Posterior cingulate gyrus (tissue), 11 donors: Measurements from ENCODE around the gene ZBTB44.
"Not testable (repeated sequence)": the region's sequence is repeated elsewhere in the genome, so short reads cannot be mapped to it uniquely, and the experiment has no call there.

Source experiments
- DNase-seq, 10 donors: peaks; one replicate each; pipeline versions ENCODE4 v3.0.0 to v3.0.0-alpha.2; 2020 to 2021; ENCODE audit warnings: mixed read lengths in 3 of 10
- intact Hi-C: fragments of 100-400 bp; cut with DNase I; formaldehyde crosslinking; loops from one replicate; pipeline ENCODE4 v1.15.1; 2023

Gene ZBTB44

DNA sequence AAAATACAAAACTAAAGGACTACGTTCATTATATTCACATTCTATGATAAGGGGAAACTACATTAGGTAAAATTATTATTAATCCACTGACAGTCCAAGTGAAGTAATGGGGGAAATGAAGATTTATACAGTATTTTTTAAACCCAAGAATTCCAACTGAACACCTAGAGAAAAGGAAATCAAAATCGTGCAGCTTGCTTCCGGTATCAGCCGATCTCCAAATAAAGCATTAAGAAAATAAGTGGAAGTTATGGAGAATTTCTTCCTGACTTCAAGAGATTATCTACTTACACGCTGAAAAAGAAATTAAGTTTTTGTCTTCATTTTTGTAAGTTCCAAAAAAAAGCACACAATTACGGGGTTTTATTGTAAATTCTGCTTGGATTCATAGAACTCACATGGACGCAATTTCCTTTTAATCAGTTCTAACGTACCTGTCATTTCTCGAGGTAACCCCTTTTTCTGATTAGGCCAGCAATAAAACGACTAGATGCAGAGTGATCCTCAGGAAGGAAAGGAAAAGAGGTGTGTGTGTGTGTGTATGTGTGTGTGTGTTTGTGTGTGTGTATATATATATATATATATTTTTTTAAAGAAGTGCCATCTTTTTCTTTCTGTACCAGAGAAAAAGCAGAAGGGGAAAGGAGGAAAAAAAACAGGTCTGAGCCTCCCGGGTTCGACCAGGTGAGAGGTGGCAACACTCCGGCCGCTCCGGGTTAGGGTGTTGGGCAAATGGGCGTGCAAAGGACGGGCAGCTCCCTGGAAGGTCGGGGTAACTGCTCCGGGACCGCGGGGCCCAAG lies 1.1 kb downstream of the ZBTB44 start:
- intact Hi-C loops: loop anchor here (2.0 to 10.0 kb wide), 3 partner anchors 99 to 311 kb away; partner anchors contain the start of genes ADAMTS8 and PRDM10
- DNase-seq: no peak

DNA sequence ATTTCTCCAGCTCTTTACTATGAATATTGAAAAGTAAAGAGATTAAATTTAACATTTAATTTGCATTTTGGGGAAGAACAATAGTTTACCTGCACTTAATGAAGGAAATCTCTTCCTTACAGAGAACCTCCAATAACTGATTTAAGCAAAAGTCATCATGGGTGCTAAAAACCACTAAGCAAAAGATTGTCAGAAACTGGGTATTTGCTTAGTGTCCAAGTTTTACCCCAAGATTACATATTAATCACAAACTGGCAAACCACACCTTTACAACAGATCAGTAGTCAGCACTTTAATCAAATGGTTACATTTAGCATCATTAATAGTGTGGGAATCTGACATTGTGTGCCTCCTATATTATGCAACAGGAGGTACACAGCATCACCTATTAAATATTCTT lies 2.7 kb downstream of the ZBTB44 start:
- DNase-seq: no peak
- intact Hi-C loops: loop anchor here (2.0 to 10.0 kb wide), 3 partner anchors 97 to 310 kb away; partner anchors contain the start of genes ADAMTS8 and PRDM10

DNA sequence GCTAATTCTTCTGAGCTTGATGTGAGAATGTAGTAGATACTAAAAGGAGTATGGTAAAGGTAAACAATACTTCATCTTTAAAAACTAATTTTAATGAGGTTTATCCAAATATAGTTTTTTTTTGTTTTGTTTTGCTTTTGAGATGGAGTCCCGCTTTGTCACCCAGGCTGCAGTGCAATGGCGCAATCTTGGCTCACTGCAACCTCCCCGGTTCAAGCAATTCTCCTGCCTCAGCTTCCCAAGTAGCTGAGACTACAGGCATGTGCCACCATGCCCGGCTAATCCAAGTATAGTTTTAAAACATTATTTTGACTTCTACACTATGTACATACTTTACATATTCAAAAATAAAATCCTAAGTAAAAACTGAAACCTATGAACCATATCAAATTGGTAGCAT lies 4.1 kb downstream of the ZBTB44 start:
- intact Hi-C loops: loop anchor here (5.0 to 10.0 kb wide), 2 partner anchors 96 to 308 kb away; partner anchors contain the start of gene PRDM10
- DNase-seq: no peak

DNA sequence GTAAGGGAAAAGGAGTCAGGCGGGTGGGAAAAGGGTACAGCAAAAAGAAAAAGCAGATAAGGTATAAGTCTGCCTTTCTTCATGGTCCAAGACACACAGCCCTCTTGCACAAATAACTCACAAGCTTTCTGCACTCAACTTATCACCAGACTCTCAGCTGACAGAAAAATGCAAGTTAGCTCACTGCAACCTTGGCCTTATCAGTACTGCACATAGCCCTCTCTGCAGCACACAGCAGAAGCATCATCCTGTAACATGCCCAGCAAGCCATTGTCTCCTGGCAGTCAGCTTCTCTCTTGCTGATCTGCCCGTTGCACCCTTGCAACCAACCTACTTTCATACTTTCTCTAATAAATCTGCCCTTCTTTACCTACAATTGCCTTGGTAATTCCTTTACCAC lies 5.8 kb downstream of the ZBTB44 start:
- intact Hi-C loops: no loop called here
- no peak for DNase-seq

DNA sequence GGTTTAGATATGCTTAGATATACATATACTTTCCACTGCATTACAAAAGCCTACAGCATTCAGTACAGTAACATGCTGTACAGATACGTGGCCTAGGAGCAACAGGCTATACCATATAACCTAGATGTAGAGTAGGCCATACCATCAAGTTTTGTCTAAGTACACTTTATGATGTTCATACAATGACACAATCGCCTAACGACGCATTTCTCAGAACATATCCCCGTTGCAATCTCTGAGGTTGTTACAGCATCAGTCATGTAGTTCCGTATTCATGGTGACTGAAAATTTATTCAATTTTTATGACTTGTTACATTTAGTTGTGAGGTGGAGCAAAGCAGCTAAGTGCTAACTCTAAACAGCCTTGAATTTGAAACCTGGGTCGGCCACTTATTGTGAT lies 6.7 kb downstream of the ZBTB44 start:
- DNase-seq: no peak
- intact Hi-C loops: no loop called here

DNA sequence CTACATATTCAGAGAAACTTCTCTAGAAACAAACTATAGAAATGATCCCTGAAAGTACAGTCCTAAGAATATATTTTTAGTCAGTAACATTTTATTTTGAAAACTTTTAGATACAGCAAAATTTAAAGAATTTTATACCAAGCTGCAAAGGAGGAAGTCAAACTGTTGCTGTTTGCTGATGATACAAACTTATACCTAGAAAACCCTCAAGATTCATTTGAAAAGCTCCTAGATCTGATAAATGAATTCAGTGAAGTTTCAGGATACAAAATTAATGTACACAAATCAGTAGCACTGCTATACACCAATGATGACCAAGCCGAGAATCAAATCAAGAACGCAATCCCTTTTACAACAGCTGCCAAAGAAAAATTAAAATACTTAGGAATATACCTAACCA lies 10.1 kb downstream of the ZBTB44 start:
- intact Hi-C loops: no loop called here
- DNase-seq: no peak

DNA sequence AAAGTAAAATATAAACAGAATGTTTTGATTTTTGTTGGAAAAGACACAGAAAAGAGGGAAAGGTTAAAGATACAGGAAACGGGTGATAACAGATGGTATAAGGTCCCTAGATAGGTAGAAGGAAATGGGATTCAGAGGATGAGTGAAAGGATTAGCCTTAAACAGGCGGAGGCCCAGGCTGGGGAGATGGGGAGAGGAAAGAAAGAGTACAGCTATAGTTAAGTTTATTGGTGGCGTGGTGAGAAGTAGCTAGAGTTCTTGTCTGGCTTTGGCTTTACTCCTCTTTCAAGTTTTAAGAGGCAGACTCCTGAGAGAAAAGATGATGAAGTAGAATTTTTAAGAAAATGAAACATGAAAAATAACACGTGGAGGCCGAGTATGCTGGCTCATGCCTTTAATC lies 13.7 kb downstream of the ZBTB44 start:
- DNase-seq: no peak
- intact Hi-C loops: no loop called here

DNA sequence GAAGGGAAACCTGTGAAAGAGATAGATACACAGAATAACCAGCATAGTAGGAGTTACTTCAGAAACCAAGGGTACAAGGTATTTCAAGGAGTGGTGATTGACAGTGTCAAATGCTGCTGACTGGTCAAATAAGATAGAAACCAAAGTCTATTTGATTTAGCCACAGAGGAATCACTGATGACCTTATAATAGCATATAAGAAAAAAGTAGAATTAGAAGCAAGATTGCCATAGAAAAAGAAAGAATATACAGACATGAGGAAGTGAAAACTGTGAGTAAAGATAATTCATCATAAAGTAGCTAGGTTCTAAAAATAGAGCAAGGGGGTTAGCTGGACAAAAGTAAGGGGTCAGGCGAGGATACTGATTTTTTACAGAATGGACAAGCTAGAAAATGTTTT lies 14.2 kb downstream of the ZBTB44 start:
- intact Hi-C loops: no loop called here
- DNase-seq: no peak

DNA sequence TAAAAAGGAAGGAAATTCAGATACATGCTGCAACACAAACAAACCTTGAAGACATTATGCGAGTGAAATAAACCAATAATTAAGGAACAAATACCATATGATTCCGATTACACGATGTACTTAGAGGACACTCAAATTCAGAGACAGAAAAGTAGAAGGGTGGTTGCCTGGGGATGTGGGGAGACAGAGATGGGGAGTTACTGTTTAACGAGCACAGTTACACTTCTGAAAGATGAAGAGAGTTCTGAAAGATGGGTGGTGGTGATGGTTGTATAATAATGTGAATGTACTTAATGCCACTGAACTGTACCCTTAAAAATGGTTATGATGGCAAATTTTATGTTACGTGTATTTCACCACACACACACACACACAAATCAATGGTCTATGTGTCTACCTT lies 14.7 kb downstream of the ZBTB44 start:
- DNase-seq: no peak
- intact Hi-C loops: no loop called here

DNA sequence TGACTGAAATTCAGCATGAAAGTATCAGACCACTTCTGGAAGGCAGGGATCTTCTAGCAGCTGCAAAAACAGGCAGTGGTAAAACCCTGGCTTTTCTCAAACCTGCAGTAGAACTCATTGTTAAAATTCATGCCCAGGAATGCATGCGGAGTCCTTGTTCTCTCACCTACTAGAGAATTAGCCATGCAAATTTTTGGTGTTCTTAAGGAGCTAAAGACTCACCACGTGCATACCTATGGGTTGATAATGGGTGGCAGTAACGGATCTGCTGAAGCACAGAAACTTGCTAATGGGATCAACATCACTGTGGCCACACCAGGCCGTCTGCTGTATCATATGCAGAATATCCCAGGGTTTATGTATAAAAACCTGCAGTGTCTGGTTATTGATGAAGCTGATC lies 19.1 kb downstream of the ZBTB44 start:
- DNase-seq: no peak
- intact Hi-C loops: no loop called here

DNA sequence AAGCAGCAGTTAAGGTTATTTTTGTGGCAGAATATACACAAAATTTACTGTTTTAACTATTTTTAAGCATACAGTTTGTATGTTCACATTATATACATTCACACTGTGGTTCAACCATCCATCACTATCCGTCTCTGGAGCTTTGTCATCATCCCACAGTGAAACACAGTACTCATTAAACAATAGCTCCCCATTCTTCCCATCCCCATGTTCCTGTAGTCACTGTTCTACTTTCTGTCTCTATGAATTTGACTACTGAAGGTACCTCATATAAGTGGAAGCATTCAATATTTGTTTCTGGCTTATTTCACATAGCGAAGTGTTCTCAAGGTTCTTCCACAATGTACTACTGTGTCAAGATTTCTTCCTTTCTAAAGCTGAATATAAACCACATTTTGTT lies 32.6 kb downstream of the ZBTB44 start:
- no peak for DNase-seq
- intact Hi-C loops: no loop called here

DNA sequence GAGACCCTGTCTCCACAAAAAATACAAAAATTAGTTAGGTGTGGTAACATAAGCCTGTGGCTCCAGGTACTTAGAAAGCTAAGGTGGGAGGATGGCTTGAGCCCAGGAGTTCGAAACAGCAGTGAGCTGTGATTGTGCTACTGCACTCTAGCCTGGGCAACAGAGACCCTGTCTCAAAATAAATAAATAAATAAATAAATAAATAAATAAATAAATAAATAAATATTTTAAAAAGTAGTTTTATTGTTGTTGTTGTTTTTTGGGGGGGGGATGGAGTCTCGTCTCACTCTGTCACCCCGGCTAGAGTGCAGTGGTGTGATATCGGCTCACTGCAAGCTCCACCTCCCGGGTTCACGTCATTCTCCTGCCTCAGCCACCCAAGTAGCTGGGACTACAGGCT lies 33.4 kb downstream of the ZBTB44 start:
- DNase-seq, intact Hi-C loops: not testable (repeated sequence)

DNA sequence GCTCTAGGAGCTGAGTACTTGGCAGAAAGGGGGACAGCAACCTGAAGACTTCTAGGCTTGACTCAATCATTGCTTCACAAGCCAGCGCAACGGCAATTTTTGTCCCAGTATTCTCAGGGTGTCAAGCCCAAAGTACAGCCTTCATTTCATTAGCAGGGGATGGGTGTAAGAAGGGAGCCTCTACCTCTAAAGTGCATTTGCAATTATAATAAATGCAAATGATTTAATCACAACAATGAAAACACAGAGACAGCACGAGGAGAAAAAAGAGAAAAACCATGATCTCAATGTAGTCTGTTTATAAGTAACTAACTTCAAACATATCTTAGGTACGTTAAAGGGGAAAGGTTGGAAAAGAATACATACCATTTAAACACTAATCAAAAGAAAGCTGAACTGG lies 34.7 kb downstream of the ZBTB44 start:
- intact Hi-C loops: no loop called here
- DNase-seq: no peak

DNA sequence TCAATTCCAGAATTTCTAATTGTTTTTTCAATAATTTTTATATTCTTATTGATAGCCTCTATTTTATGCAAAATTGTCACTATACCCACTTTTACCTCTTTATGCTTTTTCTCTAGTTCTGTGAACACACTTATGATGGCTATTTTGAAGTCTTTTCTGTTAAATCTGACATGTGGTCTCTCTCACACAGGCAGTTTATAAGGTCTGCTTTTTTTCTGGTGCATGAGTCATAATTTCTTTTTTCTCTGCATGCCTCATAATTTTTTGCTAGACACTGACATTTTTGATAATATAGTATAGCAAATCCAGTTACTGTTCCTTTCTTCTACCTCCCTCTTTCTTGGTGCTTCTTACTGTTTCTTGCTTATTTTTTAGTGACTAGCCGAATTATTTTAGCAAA lies 36.0 kb downstream of the ZBTB44 start:
- intact Hi-C loops: no loop called here

DNA sequence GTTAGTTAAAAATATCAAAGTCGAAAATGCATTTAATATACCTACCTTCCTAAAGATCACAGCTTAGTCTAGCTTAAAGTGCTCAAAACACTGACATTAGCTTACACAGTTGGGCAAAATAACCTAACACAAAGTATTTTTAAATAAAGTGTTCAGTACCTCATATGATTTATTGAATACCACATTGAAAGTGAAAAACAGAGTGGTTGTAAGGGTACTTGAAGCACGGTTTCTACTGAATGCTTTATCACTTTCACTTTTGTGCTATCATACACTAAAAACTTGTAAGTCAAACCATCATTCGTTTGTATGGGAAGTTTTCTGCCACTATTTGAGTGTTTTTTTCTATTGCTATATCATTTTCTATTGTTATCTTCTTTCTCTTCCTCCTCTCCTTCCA lies 36.6 kb downstream of the ZBTB44 start:
- intact Hi-C loops: no loop called here

More for the DNA sequence above, 36.0 kb downstream of the ZBTB44 start:
- no peak for DNase-seq

DNA sequence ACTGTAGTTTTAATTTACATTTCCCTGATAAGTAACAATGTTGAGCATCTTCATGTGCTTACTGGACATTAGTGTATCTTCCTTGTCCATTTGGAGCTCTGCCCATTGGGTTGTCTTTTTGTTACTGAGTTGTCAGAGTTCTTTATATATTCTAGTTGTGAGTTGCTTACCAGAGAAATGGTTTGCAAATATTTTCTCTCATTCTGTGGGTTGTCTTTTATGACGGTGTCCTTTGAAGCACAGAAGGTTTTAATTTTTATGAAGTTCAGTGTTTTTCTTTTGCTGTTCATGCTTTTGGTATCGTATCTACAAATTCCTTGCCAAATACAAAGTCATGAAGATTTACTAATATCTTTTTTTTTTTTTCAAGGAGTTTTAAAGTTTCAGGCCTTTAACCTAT lies 42.4 kb downstream of the ZBTB44 start:
- intact Hi-C loops: no loop called here
- DNase-seq: no peak

More for the DNA sequence above, 36.6 kb downstream of the ZBTB44 start:
- DNase-seq: no peak

DNA sequence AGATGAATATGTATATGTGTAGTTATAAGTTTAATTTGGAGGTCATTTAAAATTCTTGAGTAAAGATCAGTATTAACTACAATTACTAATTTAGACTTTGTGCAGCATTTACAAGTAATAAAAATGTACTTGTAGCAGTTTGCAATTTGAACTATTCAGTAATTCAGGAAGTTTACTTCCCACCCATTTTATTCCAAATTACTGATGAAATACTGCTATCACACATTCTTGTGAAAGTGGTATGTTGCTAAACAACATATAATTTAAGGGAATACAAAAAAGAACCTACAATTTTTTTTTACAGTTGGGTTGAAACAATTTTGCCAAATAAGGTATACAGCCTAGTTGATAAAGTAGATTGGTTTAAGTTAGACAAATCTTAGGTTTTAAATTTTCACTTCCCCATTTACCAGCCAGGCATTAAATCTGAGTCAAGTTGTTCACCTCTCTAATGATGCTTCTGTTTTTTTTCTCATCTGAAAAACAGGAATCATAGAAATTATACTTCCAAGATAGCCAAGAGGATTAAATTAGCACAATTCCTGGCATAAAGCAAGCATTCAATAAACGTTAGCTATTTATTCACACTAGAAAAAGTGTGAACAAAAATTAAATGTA lies 45.3 kb downstream of the ZBTB44 start:
- intact Hi-C loops: no loop called here
- DNase-seq: no peak

DNA sequence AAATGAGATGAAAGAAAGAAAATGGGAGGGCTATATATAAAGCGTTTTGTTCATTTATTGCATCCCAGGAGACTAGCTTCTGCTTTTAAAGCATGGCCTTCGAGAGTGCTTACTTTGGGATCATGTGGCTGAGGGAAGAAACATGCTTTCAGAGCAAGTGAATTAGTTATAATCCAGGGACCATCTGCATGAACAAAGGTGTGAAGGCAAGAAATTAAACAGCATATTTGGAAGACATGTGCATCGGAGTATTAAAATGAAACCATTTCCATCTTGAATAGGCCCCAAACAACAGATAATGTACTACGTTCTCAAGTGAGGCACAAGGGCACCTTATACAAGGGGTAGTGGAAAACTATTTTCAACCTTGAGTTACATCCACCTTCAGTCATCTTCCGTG lies 51.4 kb downstream of the ZBTB44 start:
- intact Hi-C loops: no loop called here
- DNase-seq: no peak

DNA sequence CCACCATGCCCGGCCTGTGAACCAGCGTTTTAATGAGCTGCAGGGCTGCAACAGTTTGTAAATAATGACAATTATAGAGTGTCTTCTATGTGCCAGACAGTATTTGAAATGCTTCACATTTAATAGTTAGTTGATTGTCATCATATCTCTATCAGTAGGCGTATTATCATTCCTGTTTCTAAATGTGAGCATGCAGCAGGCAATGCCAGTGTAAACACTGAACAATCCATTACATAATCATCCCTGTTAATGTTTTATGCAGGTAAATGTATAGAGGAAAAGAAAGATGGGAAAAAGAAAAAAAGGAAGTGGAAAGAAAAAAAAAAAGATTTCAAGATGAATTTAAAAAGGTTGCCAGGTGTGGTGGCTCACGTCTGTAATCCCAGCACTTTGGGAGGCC lies 52.3 kb downstream of the ZBTB44 start:
- intact Hi-C loops: no loop called here
- no peak for DNase-seq

DNA sequence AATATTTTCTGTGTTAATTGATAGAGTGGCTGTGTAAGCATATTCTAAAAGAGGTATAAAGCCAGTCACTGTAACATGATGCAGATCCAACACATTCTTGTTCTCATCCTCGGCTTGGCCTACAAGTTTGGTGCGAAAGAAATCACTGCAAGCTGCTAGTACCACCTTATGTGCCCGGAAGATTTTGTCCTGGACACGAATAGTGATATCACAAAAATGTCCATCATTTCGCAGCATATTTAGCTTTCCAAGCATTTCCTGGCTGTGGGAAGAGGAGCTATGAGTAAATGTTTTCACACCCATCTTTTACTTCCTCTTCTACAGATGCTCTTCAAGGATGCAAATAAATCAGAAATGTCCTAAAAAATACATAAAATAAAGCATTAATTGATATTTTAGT lies 53.1 kb downstream of the ZBTB44 start:
- intact Hi-C loops: no loop called here
- DNase-seq: peak in 2 of 10 donors; percentile 17 to 21

DNA sequence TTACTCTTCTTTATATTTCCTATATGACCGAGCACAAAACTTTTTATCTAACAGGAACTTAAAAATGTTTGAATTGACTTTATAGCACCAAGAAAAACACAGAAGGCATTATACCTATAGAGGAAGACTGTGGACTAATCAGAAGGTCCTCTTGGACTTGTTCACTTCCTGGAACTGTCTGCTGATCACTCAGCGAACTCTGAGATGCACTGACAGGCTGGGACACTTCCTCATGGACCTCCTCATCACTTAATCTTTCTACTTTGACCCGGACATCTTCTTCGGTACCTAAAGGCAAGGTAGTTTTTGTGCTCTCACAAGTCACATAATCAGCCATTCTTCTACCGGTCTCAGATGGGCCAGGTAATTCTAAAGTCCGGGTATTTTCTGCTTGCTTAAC lies 54.0 kb downstream of the ZBTB44 start:
- no peak for DNase-seq
- intact Hi-C loops: no loop called here

DNA sequence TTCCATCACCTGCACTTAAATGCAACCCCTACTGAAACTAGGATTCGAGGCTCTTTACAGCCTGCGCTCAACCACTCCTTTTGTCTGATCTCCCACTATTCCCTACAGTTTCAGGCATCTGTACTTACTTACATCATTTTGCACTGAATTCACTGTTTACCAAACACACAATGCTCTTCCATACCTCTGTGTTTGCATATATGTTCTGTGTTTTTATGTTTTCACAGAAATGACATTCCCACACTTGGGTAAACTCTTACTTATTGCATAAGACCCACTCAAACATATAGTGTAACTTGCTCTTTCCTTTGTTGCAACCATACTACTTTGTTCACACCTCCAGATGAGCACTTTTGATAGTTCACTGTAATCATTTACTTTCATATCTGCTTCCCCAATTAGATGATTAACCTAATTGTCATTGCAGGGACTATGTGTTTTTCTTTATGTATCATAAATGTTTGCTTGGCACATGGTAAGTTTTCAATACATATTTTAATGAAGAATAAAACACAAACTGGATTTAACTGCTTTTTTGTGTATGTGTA lies 54.6 kb downstream of the ZBTB44 start:
- intact Hi-C loops: no loop called here

More for the DNA sequence above, 54.6 kb downstream of the ZBTB44 start:
- DNase-seq: no peak
